HepG2 (cell line): Measurements from ENCODE around the gene CFAP300. TPM values are rescaled to one million over a fixed set of nuclear protein-coding genes. Genes with fewer than 3 reads are reported as not detected.

Experiments used
- CEBPG ChIP-seq: IDR thresholded peaks from 2 replicates; pipeline ENCODE4 v1.6.1; 2016
- CHD4 ChIP-seq: fragments of 200-600 bp; sonication (generic); IDR thresholded peaks from 2 replicates; pipeline ENCODE4 v1.7.0; 2017; ENCODE audit warnings: mild to moderate bottlenecking, low read length, borderline replicate concordance
- DNMT1 ChIP-seq: sonication (generic); formaldehyde crosslinking; IDR thresholded peaks from 2 replicates; pipeline ENCODE4 v1.5.1; 2020; ENCODE audit warnings: mild to moderate bottlenecking, missing genetic modification reagents
- ERF ChIP-seq: IDR thresholded peaks from 2 replicates; pipeline ENCODE4 v1.6.1; 2018; ENCODE audit warnings: missing biosample characterization, missing genetic modification reagents
- HNRNPUL1 ChIP-seq: fragments of 200-400 bp; formaldehyde crosslinking; IDR thresholded peaks from 2 replicates; pipeline ENCODE4 v1.6.1; 2017; ENCODE audit warnings: low read depth, mild to moderate bottlenecking, low read length, moderate library complexity
- HOXA5 ChIP-seq: sonication (generic); formaldehyde crosslinking; IDR thresholded peaks from 2 replicates; pipeline ENCODE4 v1.4.0; 2020; ENCODE audit warnings: missing genetic modification reagents
- MYC ChIP-seq: sonication (generic); formaldehyde crosslinking; IDR thresholded peaks from 2 replicates; pipeline ENCODE4 v1.9.0; 2021; ENCODE audit warnings: missing genetic modification reagents, borderline replicate concordance
- NFE2 ChIP-seq: sonication (generic); formaldehyde crosslinking; IDR thresholded peaks from 2 replicates; pipeline ENCODE4 v1.4.0; 2020; ENCODE audit warnings: missing genetic modification reagents
- NR3C1 ChIP-seq: sonication (generic); formaldehyde crosslinking; IDR thresholded peaks from 2 replicates; pipeline ENCODE4 v1.4.0; 2020; ENCODE audit warnings: missing genetic modification reagents
- POLR2A ChIP-seq, 2 experiments: IDR thresholded peaks; 2 replicates each; pipeline ENCODE4 v1.6.1; 2011; ENCODE audit warnings: low read depth in 2 of 2, low read length in 2 of 2, mild to moderate bottlenecking in 1 of 2, moderate library complexity in 1 of 2; ENCODE audit not compliant: insufficient read depth in 1 of 2
- RBM22 ChIP-seq: fragments of 200-400 bp; formaldehyde crosslinking; optimal IDR thresholded peaks from 2 replicates; pipeline ENCODE3; 2017; ENCODE audit warnings: mild to moderate bottlenecking, low read length, moderate library complexity
- SP5 ChIP-seq: IDR thresholded peaks from 2 replicates; pipeline ENCODE4 v1.6.1; 2016; ENCODE audit warnings: low read depth, borderline replicate concordance
- STAG1 ChIP-seq: sonication (generic); formaldehyde crosslinking; IDR thresholded peaks from 2 replicates; pipeline ENCODE4 v1.4.0; 2020; ENCODE audit warnings: missing genetic modification reagents
- SYNCRIP ChIP-seq: fragments of 200-400 bp; formaldehyde crosslinking; IDR thresholded peaks from 2 replicates; pipeline ENCODE4 v1.6.1; 2018; ENCODE audit warnings: mild to moderate bottlenecking, low read depth, low read length; ENCODE audit not compliant: insufficient read depth
- TCF12 ChIP-seq, 2 experiments: fragments of 450-650 bp in 1 of 2; sonication (generic) in 1 of 2; formaldehyde crosslinking in 1 of 2; IDR thresholded peaks; 2 replicates each; pipeline versions ENCODE4 v1.6.1 to v1.8.0; 2017 to 2022; ENCODE audit warnings: antibody characterized with exemption in 1 of 2, mild to moderate bottlenecking in 1 of 2, missing genetic modification reagents in 1 of 2, moderate library complexity in 1 of 2
- U2AF2 ChIP-seq: fragments of 200-400 bp; formaldehyde crosslinking; IDR thresholded peaks from 2 replicates; pipeline ENCODE4 v1.6.1; 2017; ENCODE audit warnings: low read depth, mild to moderate bottlenecking, low read length
- ZNF224 ChIP-seq: sonication (generic); formaldehyde crosslinking; IDR thresholded peaks from 2 replicates; pipeline ENCODE4 v1.5.0; 2020; ENCODE audit warnings: mild to moderate bottlenecking, missing genetic modification reagents
- ZNF552 ChIP-seq: sonication (generic); formaldehyde crosslinking; IDR thresholded peaks from 2 replicates; pipeline ENCODE4 v1.9.0; 2022; ENCODE audit warnings: missing genetic modification reagents, mild to moderate bottlenecking, borderline replicate concordance
- ZNF773 ChIP-seq: sonication (generic); formaldehyde crosslinking; IDR thresholded peaks from 2 replicates; pipeline ENCODE4 v1.4.0; 2020; ENCODE audit warnings: missing genetic modification reagents, borderline replicate concordance
- polyA plus RNA-seq, 8 experiments: library from polyadenylated mRNA; depleted of rRNA in 3 of 8; stranded (reverse) in 7 of 8; unstranded in 1 of 8; fragments of >200 nt; fragmentation: Illumina TruSeq in 4 of 8; extraction: Trizol in 4 of 8; gene quantifications; 2 replicates each; pipeline versions ENCODE4 v1.2.1 to v1.2.3, GENCODE V29; 2011 to 2016; ENCODE audit warnings: low read depth in 4 of 8, missing spikeins in 1 of 8, mixed read lengths in 1 of 8; ENCODE audit not compliant: insufficient read depth in 1 of 8
- total RNA-seq, 5 experiments: library from RNA; depleted of rRNA; stranded (reverse); fragments of >200 nt; fragmentation: Illumina TruSeq; extraction: Trizol; gene quantifications; 2 replicates each; pipeline ENCODE4 v1.2.3, GENCODE V29; 2016; ENCODE audit warnings: low read depth in 1 of 5
- TF ChIP-seq, protein P1 (sequence below): sonication (generic); formaldehyde crosslinking; IDR thresholded peaks from 2 replicates; pipeline ENCODE4 v1.4.0; 2020; ENCODE audit warnings: missing genetic modification reagents
- TF ChIP-seq, protein P2 (sequence below): sonication (generic); formaldehyde crosslinking; IDR thresholded peaks from 2 replicates; pipeline ENCODE4 v1.5.1; 2020; ENCODE audit warnings: missing genetic modification reagents, mild to moderate bottlenecking, borderline replicate concordance
- TF ChIP-seq, protein P3 (sequence below): sonication (generic); formaldehyde crosslinking; IDR thresholded peaks from 2 replicates; pipeline ENCODE4 v1.9.0; 2021; ENCODE audit warnings: missing genetic modification reagents, mild to moderate bottlenecking, borderline replicate concordance
- TF ChIP-seq, protein P4 (sequence below): sonication (generic); formaldehyde crosslinking; conservative IDR thresholded peaks from 2 replicates; pipeline ENCODE4 v1.4.0; 2020; ENCODE audit warnings: missing genetic modification reagents
- TF ChIP-seq, protein P5 (sequence below): sonication (generic); formaldehyde crosslinking; conservative IDR thresholded peaks from 2 replicates; pipeline ENCODE4 v1.8.0; 2022; ENCODE audit warnings: low read depth, missing genetic modification reagents

Gene CFAP300
- total and polyA plus RNA-seq, 2 of the 13 experiments (the other 11 are each of a cell fraction or from before 2014, with no cell fraction given): not detected

DNA sequence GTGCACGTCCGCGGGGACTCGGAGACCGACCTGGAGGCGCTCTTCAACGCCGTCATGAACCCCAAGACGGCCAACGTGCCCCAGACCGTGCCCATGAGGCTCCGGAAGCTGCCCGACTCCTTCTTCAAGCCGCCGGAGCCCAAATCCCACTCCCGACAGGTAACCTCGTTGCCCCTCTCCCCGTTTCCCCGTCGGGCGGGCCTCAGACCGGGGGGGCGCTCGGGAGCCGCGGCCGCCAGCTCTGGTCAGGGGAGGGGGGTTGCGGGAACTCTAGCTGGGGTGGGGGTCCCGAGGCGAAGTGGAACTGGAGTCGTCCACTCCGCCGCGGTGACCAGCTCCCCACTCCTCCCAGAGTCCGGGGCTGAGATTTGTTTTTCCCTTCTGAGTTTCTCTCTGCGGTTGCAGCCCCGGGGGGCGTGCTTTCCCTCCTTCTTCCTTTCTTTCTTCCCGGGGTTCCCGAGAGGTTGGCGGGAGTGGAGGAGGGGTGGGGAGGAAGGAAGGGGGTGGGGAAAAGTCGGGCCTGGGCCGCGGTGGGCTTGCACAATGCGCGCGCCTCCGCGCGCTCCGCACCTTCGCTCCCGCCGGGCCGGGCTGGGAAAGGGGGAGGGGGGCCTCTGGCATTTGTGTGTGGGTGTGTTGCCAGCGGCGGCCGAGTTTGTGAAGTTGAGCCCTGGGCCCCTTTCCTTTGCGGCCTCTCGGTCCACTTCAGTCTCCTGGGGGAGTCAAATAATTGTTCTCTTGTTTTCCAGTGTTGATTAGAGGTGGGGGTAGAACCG is 64.0 kb downstream of the CFAP300 start (continued):
- TF ChIP-seq, protein P1, sequence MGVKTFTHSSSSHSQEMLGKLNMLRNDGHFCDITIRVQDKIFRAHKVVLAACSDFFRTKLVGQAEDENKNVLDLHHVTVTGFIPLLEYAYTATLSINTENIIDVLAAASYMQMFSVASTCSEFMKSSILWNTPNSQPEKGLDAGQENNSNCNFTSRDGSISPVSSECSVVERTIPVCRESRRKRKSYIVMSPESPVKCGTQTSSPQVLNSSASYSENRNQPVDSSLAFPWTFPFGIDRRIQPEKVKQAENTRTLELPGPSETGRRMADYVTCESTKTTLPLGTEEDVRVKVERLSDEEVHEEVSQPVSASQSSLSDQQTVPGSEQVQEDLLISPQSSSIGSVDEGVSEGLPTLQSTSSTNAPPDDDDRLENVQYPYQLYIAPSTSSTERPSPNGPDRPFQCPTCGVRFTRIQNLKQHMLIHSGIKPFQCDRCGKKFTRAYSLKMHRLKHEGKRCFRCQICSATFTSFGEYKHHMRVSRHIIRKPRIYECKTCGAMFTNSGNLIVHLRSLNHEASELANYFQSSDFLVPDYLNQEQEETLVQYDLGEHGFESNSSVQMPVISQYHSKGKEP: no peak
- TF ChIP-seq U2AF2 (no peak), NFE2 (CRISPR knock-in tag) (no peak), ZNF552 (CRISPR knock-in tag) (no peak), ZNF773 (no peak), HOXA5 (CRISPR knock-in tag) (peak; percentile 60), DNMT1 (CRISPR knock-in tag) (no peak), STAG1 (no peak; the same call in 1 of the 2 replicates), POLR2A (IDR thresholded peaks at IDR 0.05; ENCODE audit: insufficient read depth in 1 of 2, low read depth in 2 of 2, low read length in 2 of 2) (peak; percentile 50 to 52), CHD4 (no peak), SYNCRIP (no peak), TCF12 (IDR thresholded peaks at IDR 0.05) (no peak), TCF12 (CRISPR knock-in tag; IDR thresholded peaks at IDR 0.05) (no peak), ZNF224 (CRISPR knock-in tag) (no peak), MYC (peak; percentile 77), ERF (no peak), CEBPG (peak; percentile 75), HNRNPUL1 (no peak), NR3C1 (no peak), RBM22 (peak; percentile 48), SP5 (CRISPR knock-in tag) (peak; percentile 65)
- TF ChIP-seq, protein P2, sequence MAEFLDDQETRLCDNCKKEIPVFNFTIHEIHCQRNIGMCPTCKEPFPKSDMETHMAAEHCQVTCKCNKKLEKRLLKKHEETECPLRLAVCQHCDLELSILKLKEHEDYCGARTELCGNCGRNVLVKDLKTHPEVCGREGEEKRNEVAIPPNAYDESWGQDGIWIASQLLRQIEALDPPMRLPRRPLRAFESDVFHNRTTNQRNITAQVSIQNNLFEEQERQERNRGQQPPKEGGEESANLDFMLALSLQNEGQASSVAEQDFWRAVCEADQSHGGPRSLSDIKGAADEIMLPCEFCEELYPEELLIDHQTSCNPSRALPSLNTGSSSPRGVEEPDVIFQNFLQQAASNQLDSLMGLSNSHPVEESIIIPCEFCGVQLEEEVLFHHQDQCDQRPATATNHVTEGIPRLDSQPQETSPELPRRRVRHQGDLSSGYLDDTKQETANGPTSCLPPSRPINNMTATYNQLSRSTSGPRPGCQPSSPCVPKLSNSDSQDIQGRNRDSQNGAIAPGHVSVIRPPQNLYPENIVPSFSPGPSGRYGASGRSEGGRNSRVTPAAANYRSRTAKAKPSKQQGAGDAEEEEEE: no peak
- TF ChIP-seq, protein P3, sequence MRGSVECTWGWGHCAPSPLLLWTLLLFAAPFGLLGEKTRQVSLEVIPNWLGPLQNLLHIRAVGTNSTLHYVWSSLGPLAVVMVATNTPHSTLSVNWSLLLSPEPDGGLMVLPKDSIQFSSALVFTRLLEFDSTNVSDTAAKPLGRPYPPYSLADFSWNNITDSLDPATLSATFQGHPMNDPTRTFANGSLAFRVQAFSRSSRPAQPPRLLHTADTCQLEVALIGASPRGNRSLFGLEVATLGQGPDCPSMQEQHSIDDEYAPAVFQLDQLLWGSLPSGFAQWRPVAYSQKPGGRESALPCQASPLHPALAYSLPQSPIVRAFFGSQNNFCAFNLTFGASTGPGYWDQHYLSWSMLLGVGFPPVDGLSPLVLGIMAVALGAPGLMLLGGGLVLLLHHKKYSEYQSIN (CRISPR knock-in tag): no peak
- TF ChIP-seq, protein P4, sequence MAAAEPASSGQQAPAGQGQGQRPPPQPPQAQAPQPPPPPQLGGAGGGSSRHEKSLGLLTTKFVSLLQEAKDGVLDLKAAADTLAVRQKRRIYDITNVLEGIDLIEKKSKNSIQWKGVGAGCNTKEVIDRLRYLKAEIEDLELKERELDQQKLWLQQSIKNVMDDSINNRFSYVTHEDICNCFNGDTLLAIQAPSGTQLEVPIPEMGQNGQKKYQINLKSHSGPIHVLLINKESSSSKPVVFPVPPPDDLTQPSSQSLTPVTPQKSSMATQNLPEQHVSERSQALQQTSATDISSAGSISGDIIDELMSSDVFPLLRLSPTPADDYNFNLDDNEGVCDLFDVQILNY: no peak
- TF ChIP-seq, protein P5, sequence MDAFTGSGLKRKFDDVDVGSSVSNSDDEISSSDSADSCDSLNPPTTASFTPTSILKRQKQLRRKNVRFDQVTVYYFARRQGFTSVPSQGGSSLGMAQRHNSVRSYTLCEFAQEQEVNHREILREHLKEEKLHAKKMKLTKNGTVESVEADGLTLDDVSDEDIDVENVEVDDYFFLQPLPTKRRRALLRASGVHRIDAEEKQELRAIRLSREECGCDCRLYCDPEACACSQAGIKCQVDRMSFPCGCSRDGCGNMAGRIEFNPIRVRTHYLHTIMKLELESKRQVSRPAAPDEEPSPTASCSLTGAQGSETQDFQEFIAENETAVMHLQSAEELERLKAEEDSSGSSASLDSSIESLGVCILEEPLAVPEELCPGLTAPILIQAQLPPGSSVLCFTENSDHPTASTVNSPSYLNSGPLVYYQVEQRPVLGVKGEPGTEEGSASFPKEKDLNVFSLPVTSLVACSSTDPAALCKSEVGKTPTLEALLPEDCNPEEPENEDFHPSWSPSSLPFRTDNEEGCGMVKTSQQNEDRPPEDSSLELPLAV (CRISPR knock-in tag): no peak
